Endothelial cell (in vitro differentiated cells): ENCODE measurements around the gene CENPL. TPM values are rescaled to one million over a fixed set of nuclear protein-coding genes. Genes with fewer than 3 reads are reported as not detected.

ENCODE experiments used
- DNase-seq: peaks from one replicate; pipeline ENCODE4 v3.0.0; 2021; ENCODE audit warnings: low spot score
- H3K27ac Mint-ChIP-seq: one replicate; pipeline ENCODE4 v1.8.0; 2021; ENCODE audit warnings: mixed read lengths, inconsistent platforms; ENCODE audit not compliant: unreplicated experiment
- H3K27me3 Mint-ChIP-seq: one replicate; pipeline ENCODE4 v1.8.0; 2021; ENCODE audit warnings: mild to moderate bottlenecking, moderate library complexity, mixed read lengths, inconsistent platforms; ENCODE audit not compliant: unreplicated experiment
- H3K36me3 Mint-ChIP-seq: one replicate; pipeline ENCODE4 v1.8.0; 2021; ENCODE audit warnings: mild to moderate bottlenecking, low read depth, mixed read lengths, inconsistent platforms; ENCODE audit not compliant: unreplicated experiment
- H3K4me1 Mint-ChIP-seq: one replicate; pipeline ENCODE4 v1.8.0; 2021; ENCODE audit warnings: mild to moderate bottlenecking, mixed read lengths, inconsistent platforms; ENCODE audit not compliant: unreplicated experiment
- H3K4me3 Mint-ChIP-seq: one replicate; pipeline ENCODE4 v1.8.0; 2021; ENCODE audit warnings: mild to moderate bottlenecking, mixed read lengths, inconsistent platforms; ENCODE audit not compliant: unreplicated experiment
- H3K9me3 Mint-ChIP-seq: one replicate; pipeline ENCODE4 v1.8.0; 2021; ENCODE audit warnings: mixed read lengths, inconsistent platforms; ENCODE audit not compliant: unreplicated experiment
- total RNA-seq: library from RNA; stranded (reverse); fragmentation: NEBNext Ultra II Directional; extraction: Animal tissue kit (Norgen Biotek cat#: 25700); gene quantifications from one replicate; pipeline ENCODE4 v1.2.1, GENCODE V29; 2021; ENCODE audit not compliant: unreplicated experiment
- TF ChIP-seq, protein P1 (sequence below): fragments of 200-600 bp; sonication (generic); IDR thresholded peaks from one replicate; pipeline ENCODE4 v1.5.0; 2021; ENCODE audit warnings: antibody characterized with exemption; ENCODE audit not compliant: unreplicated experiment

The CENPL gene
- total RNA-seq, 1 donor from 2014 or later: 6.6 TPM

DNA sequence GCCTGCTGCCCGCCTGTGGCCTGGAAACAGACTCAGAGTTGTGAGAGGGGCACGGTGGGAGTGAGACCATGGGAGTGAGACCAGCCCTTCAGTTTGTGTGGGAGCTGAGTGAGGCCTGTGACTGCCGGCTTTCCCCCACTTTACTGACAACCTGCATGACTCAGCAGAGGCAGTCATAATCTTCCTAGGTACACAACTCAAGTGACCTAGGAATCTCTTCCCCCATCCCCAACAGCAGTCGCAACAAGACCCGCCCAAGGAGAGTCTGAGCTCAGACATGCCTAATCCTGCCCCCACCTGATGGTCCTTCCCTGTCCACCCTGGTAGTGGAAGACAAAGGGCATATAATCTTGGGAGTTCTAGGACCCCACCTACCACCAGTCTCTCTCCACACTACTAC, 65.7 kb downstream of the CENPL start:
- Mint-ChIP-seq H3K27me3 (peaks cover 4% of the 10 kb centered on the region), H3K36me3 (peaks cover 72% of the 10 kb centered on the region), H3K4me3 (peak overlapping the region; percentile 32), H3K4me1 (no peaks in the 10 kb centered on the region), H3K9me3 (peaks cover 5% of the 10 kb centered on the region), H3K27ac (no peak overlapping the region)
- TF ChIP-seq, protein P1, sequence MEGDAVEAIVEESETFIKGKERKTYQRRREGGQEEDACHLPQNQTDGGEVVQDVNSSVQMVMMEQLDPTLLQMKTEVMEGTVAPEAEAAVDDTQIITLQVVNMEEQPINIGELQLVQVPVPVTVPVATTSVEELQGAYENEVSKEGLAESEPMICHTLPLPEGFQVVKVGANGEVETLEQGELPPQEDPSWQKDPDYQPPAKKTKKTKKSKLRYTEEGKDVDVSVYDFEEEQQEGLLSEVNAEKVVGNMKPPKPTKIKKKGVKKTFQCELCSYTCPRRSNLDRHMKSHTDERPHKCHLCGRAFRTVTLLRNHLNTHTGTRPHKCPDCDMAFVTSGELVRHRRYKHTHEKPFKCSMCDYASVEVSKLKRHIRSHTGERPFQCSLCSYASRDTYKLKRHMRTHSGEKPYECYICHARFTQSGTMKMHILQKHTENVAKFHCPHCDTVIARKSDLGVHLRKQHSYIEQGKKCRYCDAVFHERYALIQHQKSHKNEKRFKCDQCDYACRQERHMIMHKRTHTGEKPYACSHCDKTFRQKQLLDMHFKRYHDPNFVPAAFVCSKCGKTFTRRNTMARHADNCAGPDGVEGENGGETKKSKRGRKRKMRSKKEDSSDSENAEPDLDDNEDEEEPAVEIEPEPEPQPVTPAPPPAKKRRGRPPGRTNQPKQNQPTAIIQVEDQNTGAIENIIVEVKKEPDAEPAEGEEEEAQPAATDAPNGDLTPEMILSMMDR: no peak
- DNase-seq: no peak

DNA sequence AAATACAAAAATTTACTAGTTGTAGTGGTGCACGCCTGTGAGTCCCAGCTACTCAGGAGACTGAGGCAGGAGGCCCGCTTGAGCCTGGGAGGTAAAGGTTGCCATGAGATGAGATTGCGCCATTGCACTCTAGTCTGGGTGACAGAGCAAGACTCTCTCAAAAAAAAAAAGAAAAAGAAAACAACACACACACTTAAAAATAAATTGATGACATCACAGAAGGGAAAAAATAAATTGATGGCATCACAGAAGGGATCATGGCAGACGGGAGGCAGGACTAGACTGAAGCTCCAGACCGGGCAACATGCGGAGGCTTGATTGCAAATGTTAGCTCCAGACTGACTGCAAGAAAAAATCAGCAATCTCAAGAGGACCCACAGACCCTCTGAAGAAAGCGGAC, 66.6 kb downstream of the CENPL start:
- H3K4me3 Mint-ChIP-seq: peak overlapping the region; percentile 85
- peak overlapping the region; percentile 27 for H3K27ac Mint-ChIP-seq
- TF ChIP-seq, protein P1: no peak
- peaks cover 5% of the 10 kb centered on the region for H3K9me3 Mint-ChIP-seq
- DNase-seq: no peak
- no peaks in the 10 kb centered on the region for H3K4me1 Mint-ChIP-seq
- peaks cover 66% of the 10 kb centered on the region for H3K36me3 Mint-ChIP-seq
- H3K27me3 Mint-ChIP-seq: peaks cover 2% of the 10 kb centered on the region

- Mint-ChIP-seq H3K9me3 (peaks cover 5% of the 10 kb centered on the region), H3K27me3 (peaks cover 2% of the 10 kb centered on the region), H3K4me1 (no peaks in the 10 kb centered on the region), H3K4me3 (peak overlapping the region; percentile 85), H3K36me3 (peaks cover 63% of the 10 kb centered on the region), H3K27ac (no peak overlapping the region)
- TF ChIP-seq, protein P1: no peak
- DNase-seq: no peak
These were observed 67.0 kb downstream of the CENPL start for GRCh38 chr1:173757666-173758065.

DNA sequence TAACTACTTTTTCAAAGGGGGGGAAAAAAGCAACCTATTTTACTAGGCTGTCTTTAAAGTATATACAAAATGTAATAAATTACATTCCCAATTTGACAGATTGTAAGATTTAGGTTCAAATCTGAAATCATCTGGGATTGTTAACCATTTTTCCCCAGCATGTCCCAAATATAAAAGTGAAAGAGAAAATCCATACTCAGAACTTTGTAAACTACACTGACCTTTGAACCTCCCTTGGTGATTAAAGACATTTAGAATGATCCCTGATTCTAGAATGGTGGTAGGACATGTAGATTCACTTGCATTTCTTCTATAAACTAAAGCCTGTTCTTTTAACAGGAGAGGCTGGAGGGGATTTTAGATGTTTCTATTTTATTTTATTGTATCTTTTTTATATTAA, 70.9 kb downstream of the CENPL start:
- Mint-ChIP-seq H3K36me3 (peaks cover 30% of the 10 kb centered on the region), H3K4me1 (no peaks in the 10 kb centered on the region), H3K27me3 (no peaks in the 10 kb centered on the region), H3K9me3 (peaks cover 5% of the 10 kb centered on the region), H3K27ac (no peak overlapping the region), H3K4me3 (no peak overlapping the region)
- TF ChIP-seq, protein P1: no peak
- DNase-seq: no peak

Other genes with a start within 250 kb of the CENPL start
- 0.51 TPM for gene SLC9C2, start 221.8 kb downstream of the CENPL start, total RNA-seq
- gene TEX50, start 189.5 kb downstream of the CENPL start, total RNA-seq: not detected
- gene ANKRD45, start 155.0 kb downstream of the CENPL start, total RNA-seq: 1.3 TPM
- gene KLHL20, start 109.9 kb downstream of the CENPL start, total RNA-seq: 32.8 TPM
- gene DARS2, start 210 bp downstream of the CENPL start, total RNA-seq: 18.7 TPM
- gene GAS5, start 43.1 kb upstream of the CENPL start, total RNA-seq: 397 TPM
- 10.1 TPM for gene ZBTB37, start 43.5 kb upstream of the CENPL start, total RNA-seq
- gene SERPINC1, start 92.4 kb upstream of the CENPL start, total RNA-seq: not detected
- gene RC3H1, start 197.5 kb upstream of the CENPL start, total RNA-seq: 56.7 TPM